ENCODE measurements around the gene HLCS.

GRCh38 chr21:36916718-36917117 lies 49.8 kb downstream of the HLCS start:
- TF ChIP-seq CTCF (IDR thresholded peaks at IDR 0.05) (no peak), EP300 (IDR thresholded peaks at IDR 0.05) (no peak), POLR2A (IDR thresholded peaks at IDR 0.05) (no peak), POLR2AphosphoS5 (IDR thresholded peaks at IDR 0.05) (no peak)

All from sigmoid colon (tissue), 4 donors.